ENCODE data around the gene POU2F3.

POU2F3 gene

DNA sequence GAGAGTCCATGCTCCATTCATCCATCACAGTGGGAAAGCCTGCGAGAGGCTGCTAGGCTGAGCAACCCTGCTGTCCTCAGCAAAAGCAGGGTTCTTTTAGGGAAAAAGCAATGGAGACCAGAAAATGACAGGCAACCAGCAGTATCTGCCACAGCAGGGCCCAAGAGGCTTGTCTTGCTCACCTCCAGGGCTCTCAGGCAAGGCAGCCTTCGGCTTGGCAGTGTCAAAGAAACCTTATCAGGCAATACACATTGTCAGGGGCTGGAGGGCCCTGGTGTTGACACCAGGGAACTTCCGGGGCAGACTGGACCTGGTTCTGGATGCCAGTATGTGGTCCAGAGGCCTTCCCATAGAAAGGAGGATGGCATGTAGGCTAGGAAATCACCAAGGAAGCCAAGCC lies 74.9 kb downstream of the POU2F3 start:
- no peak for TF ChIP-seq ZBTB7A (IDR thresholded peaks at IDR 0.05; ENCODE audit: low read depth)
- TF ChIP-seq, protein P1, sequence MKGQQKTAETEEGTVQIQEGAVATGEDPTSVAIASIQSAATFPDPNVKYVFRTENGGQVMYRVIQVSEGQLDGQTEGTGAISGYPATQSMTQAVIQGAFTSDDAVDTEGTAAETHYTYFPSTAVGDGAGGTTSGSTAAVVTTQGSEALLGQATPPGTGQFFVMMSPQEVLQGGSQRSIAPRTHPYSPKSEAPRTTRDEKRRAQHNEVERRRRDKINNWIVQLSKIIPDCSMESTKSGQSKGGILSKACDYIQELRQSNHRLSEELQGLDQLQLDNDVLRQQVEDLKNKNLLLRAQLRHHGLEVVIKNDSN (IDR thresholded peaks at IDR 0.05), result no peak
- TF ChIP-seq CREB1 (IDR thresholded peaks at IDR 0.05; ENCODE audit: low read depth), result no peak
- no peak for TF ChIP-seq RAD21 (IDR thresholded peaks at IDR 0.05; ENCODE audit: low read depth)
- TF ChIP-seq TEAD4 (IDR thresholded peaks at IDR 0.05), result no peak
- no peak for TF ChIP-seq TAF1 (IDR thresholded peaks at IDR 0.05; ENCODE audit: low read depth)
- TF ChIP-seq EP300 (IDR thresholded peaks at IDR 0.05; ENCODE audit: borderline replicate concordance), result no peak

DNA sequence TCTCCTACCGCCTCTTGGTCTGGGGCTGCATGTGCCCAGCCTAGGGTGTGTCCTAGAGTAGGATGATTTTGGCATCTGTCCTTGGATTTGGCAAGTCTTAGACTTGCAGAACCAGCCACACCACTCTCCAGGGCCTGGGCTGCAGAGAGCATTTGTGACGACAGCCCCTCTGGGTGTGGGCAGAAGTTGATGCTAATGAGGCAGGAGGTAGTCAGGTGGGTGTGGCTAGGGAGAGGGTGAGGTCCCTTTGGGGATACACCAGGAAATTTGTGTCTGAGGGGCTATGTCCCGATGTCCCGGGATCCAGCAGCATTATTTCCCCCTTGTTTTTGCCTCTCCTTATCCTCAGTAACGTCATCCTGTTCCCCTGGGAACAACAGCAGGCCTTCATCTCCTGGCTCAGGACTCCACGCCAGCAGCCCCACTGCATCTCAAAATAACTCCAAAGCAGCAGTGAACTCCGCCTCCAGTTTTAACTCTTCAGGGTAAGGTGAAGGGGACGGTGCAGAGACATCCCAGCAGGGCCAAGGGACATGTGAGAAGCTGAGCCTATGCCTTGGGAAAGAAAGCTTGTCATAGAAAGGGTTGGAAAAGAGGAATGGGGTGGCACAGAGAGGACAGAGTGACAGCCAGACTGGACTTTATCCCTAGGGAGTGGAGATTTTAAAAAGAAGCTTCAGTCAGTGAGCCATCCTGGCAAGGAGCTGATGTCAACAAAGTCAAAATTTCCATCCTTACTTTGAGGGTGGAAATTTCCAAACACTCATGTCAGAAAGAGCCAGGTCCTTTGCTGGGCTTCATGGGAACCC lies 77.1 kb downstream of the POU2F3 start:
- TF ChIP-seq RAD21 (IDR thresholded peaks at IDR 0.05; ENCODE audit: low read depth) (no peak), YY1 (IDR thresholded peaks at IDR 0.05; ENCODE audit: low read depth) (peak; percentile 58; the same call in 1 of the 2 replicates), CREB1 (IDR thresholded peaks at IDR 0.05; ENCODE audit: low read depth) (peak; percentile 30; the same call in 1 of the 2 replicates), TAF1 (IDR thresholded peaks at IDR 0.05; ENCODE audit: low read depth) (no peak), TEAD4 (IDR thresholded peaks at IDR 0.05) (peak; percentile 47; the same call in 1 of the 2 replicates), NFIC (IDR thresholded peaks at IDR 0.05) (peak; percentile 93), EGR1 (IDR thresholded peaks at IDR 0.05) (no peak), ZBTB7A (IDR thresholded peaks at IDR 0.05; ENCODE audit: low read depth) (0 out of 2 replicates have a peak, but pooled peaks have one; percentile 22), CEBPB (IDR thresholded peaks at IDR 0.05) (peak; percentile 78), FOXM1 (IDR thresholded peaks at IDR 0.05; ENCODE audit: borderline replicate concordance, low read depth) (peak; percentile 1; the same call in 1 of the 2 replicates), EP300 (IDR thresholded peaks at IDR 0.05; ENCODE audit: borderline replicate concordance) (peak; percentile 57; the same call in 1 of the 2 replicates), TCF12 (IDR thresholded peaks at IDR 0.05; ENCODE audit: low read depth) (peak; percentile 64)
- TF ChIP-seq, protein P1 (IDR thresholded peaks at IDR 0.05), result 0 out of 2 replicates have a peak, but pooled peaks have one; percentile 23
- TF ChIP-seq, protein P2, sequence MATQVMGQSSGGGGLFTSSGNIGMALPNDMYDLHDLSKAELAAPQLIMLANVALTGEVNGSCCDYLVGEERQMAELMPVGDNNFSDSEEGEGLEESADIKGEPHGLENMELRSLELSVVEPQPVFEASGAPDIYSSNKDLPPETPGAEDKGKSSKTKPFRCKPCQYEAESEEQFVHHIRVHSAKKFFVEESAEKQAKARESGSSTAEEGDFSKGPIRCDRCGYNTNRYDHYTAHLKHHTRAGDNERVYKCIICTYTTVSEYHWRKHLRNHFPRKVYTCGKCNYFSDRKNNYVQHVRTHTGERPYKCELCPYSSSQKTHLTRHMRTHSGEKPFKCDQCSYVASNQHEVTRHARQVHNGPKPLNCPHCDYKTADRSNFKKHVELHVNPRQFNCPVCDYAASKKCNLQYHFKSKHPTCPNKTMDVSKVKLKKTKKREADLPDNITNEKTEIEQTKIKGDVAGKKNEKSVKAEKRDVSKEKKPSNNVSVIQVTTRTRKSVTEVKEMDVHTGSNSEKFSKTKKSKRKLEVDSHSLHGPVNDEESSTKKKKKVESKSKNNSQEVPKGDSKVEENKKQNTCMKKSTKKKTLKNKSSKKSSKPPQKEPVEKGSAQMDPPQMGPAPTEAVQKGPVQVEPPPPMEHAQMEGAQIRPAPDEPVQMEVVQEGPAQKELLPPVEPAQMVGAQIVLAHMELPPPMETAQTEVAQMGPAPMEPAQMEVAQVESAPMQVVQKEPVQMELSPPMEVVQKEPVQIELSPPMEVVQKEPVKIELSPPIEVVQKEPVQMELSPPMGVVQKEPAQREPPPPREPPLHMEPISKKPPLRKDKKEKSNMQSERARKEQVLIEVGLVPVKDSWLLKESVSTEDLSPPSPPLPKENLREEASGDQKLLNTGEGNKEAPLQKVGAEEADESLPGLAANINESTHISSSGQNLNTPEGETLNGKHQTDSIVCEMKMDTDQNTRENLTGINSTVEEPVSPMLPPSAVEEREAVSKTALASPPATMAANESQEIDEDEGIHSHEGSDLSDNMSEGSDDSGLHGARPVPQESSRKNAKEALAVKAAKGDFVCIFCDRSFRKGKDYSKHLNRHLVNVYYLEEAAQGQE (IDR thresholded peaks at IDR 0.05; ENCODE audit: low read depth), result no peak
- TF ChIP-seq, protein P3, sequence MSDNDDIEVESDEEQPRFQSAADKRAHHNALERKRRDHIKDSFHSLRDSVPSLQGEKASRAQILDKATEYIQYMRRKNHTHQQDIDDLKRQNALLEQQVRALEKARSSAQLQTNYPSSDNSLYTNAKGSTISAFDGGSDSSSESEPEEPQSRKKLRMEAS (IDR thresholded peaks at IDR 0.05), result peak; percentile 77

DNA sequence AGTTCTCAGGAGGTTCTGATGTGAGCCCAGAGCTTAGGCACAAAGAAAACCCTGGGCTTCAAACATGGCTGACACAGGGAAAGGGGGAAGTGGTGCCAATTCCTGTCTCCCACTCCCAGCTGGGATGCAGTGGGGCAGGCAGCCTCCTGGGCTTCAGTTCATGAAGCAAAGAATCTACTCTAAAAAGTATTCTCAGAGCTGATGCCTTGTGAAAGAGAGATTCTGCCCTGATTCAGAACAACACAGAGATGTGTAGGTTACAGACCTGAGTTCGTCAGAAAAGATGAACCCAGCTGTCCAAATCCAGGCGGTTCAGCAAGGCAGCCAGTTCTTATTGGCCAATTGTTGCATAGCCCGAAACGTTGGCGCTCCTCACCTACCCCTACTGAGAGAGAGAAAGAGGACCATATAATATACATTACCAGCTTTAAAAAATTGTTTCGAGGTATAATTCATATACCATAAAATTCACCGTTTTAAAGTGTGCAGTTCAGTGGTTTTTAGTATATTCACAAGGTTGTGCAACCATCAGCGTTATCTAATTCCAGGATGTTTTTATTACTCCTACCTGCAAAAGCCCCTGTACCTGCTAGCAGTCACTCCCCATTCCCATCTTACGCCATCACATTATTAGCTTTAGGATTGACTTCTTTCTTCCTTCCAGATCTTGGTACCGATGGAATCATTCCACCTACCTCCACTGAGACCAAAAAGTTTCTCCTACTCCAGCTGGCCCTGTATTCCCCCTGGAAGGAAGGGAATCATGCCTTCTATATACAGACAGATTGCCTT lies 77.9 kb downstream of the POU2F3 start:
- TF ChIP-seq ZBTB7A (IDR thresholded peaks at IDR 0.05; ENCODE audit: low read depth) (no peak), EGR1 (IDR thresholded peaks at IDR 0.05) (no peak), CREB1 (IDR thresholded peaks at IDR 0.05; ENCODE audit: low read depth) (no peak), FOXM1 (IDR thresholded peaks at IDR 0.05; ENCODE audit: borderline replicate concordance, low read depth) (no peak), RAD21 (IDR thresholded peaks at IDR 0.05; ENCODE audit: low read depth) (no peak), EP300 (IDR thresholded peaks at IDR 0.05; ENCODE audit: borderline replicate concordance) (no peak), YY1 (IDR thresholded peaks at IDR 0.05; ENCODE audit: low read depth) (no peak), TAF1 (IDR thresholded peaks at IDR 0.05; ENCODE audit: low read depth) (no peak), CEBPB (IDR thresholded peaks at IDR 0.05) (no peak), TCF12 (IDR thresholded peaks at IDR 0.05; ENCODE audit: low read depth) (no peak)
- TF ChIP-seq, protein P3 (IDR thresholded peaks at IDR 0.05), result no peak

DNA sequence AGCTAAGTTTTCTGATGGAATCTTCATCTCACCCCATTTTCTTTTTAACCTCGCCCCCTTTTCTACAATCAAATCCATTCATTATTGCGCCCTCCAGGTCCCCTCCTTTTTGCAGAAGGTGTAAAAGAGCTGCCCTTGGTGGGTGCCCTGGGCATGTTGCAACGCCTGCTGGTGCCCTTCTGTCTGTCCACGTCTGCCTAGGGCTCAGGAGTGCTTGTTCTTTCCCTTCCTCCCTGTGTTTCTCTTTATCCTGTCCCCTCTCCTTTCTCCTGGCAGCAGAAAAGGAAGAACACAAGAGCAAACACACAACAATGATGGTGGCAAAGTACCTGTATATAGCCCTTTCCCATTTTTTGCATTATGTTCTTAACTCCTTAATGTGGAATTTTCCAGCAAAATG lies 79.0 kb downstream of the POU2F3 start:
- no peak for TF ChIP-seq EGR1 (IDR thresholded peaks at IDR 0.05)
- TF ChIP-seq NFIC (IDR thresholded peaks at IDR 0.05), result no peak

DNA sequence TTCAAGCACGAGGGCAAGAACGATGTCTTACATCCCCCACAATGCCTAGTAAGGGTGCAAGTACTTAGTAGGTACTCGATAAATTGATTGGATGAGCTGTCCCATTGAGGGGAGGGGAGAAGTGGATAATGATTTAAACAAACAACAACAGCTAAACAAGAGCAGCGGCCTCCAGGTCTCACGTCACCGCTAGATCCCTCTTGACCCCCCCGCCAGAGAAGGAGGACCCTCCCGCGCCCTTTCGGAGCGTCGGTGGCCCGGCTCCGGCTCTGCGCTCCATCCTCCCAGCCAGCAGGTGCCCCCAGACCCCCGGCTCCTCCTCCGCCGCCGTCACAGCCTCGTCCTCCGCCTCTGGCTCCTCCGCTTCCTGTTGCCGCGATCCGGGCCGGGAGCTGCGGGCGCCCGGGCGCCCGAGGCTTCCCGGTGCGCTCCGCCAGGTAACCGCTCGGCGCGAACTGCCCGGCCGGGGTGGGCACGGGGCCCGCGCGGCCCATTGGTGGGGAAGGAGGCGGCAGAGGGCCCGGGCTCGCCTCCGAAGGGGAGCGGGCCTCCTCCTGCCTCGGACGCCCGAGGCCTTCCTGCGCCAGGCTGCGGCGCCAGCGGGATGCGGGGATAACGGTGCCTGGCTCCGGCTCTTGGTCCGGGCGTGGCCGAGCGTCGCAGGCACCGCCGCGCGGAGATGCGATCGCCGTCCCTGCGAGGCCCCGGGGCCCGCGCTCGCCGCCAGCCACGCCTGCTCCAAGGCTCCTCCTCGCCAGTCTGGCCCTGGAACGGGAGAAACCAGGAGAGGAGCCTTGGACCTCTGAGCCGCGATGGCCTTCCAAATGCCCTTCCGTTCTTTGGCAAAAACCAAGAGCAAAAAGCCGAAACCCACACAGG lies 85.2 kb downstream of the POU2F3 start, which contains the start of gene TLCD5:
TSS of gene TLCD5 (plus strand) at position 368 of the 879 bp plus-strand sequence. CDS start 2,143 bp downstream, outside the sequence.
- TF ChIP-seq CEBPB (IDR thresholded peaks at IDR 0.05) (no peak), ZBTB7A (IDR thresholded peaks at IDR 0.05; ENCODE audit: low read depth) (peak; percentile 80), TEAD4 (IDR thresholded peaks at IDR 0.05) (no peak), TCF12 (IDR thresholded peaks at IDR 0.05; ENCODE audit: low read depth) (peak; percentile 15; the same call in 1 of the 2 replicates), EP300 (IDR thresholded peaks at IDR 0.05; ENCODE audit: borderline replicate concordance) (no peak)
- TF ChIP-seq, protein P2 (IDR thresholded peaks at IDR 0.05; ENCODE audit: low read depth), result no peak
- TF ChIP-seq, protein P3 (IDR thresholded peaks at IDR 0.05), result no peak; the same call in 1 of the 2 replicates
